Smooth muscle cell (in vitro differentiated cells): ENCODE measurements around the gene RPTN. TPM values are rescaled to one million over a fixed set of nuclear protein-coding genes. Genes with fewer than 3 reads are reported as not detected.

Experiments
- DNase-seq: peaks from one replicate; lab custom pipeline; 2025; ENCODE audit not compliant: unreplicated experiment; lab: John Stamatoyannopoulos, UW
- H2AFZ ChIP-seq: fragments of 200-600 bp; sonication (generic); 2 replicates; pipeline ENCODE4 v1.6.0; 2016; ENCODE audit warnings: antibody characterized with exemption, low read depth, mild to moderate bottlenecking
- H3F3A ChIP-seq: fragments of 200-600 bp; sonication (generic); 2 replicates; pipeline ENCODE4 v1.6.0; 2017; ENCODE audit warnings: antibody characterized with exemption, low read depth
- H3K27ac ChIP-seq: fragments of 200-600 bp; sonication (generic); 2 replicates; pipeline ENCODE4 v1.5.1; 2016; ENCODE audit warnings: low read depth, mild to moderate bottlenecking
- H3K27me3 ChIP-seq: fragments of 200-600 bp; sonication (generic); 2 replicates; pipeline ENCODE4 v1.6.1; 2016; ENCODE audit warnings: low read depth, mild to moderate bottlenecking
- H3K36me3 ChIP-seq: fragments of 200-600 bp; sonication (generic); 2 replicates; pipeline ENCODE4 v1.5.1; 2016; ENCODE audit warnings: low read depth
- H3K4me1 ChIP-seq: fragments of 200-600 bp; sonication (generic); 2 replicates; pipeline ENCODE4 v1.5.1; 2016; ENCODE audit warnings: low read depth
- H3K4me2 ChIP-seq: fragments of 200-600 bp; sonication (generic); 2 replicates; pipeline ENCODE4 v1.6.0; 2016; ENCODE audit warnings: mild to moderate bottlenecking
- H3K4me3 ChIP-seq: fragments of 200-600 bp; sonication (generic); 2 replicates; pipeline ENCODE4 v1.5.1; 2016; ENCODE audit warnings: mild to moderate bottlenecking
- H3K79me2 ChIP-seq: fragments of 200-600 bp; sonication (generic); 2 replicates; pipeline ENCODE4 v1.6.0; 2016; ENCODE audit warnings: low read depth, mild to moderate bottlenecking
- H3K9ac ChIP-seq: fragments of 200-600 bp; sonication (generic); 2 replicates; pipeline ENCODE4 v1.6.0; 2016; ENCODE audit warnings: low read depth
- H3K9me3 ChIP-seq: fragments of 200-600 bp; sonication (generic); replicated peaks from 2 replicates; pipeline ENCODE4 v1.5.1; 2016; ENCODE audit warnings: low read depth
- H4K20me1 ChIP-seq: fragments of 200-600 bp; sonication (generic); 2 replicates; pipeline ENCODE4 v1.6.0; 2016; ENCODE audit warnings: low read depth
- CTCF ChIP-seq: fragments of 200-600 bp; sonication (generic); IDR thresholded peaks from 2 replicates; pipeline ENCODE4 v1.5.1; 2017; ENCODE audit warnings: borderline replicate concordance, mild to moderate bottlenecking, antibody characterized with exemption; ENCODE audit not compliant: insufficient read depth, poor library complexity, severe bottlenecking
- WGBS: methylation state at CpG from one replicate; pipeline ENCODE4 v1.1.7; 2016; ENCODE audit warnings: low lambda C conversion rate; 5-methylcytosine and 5-hydroxymethylcytosine counted together
- polyA plus RNA-seq: library from polyadenylated mRNA; unstranded; fragments of >200 nt; fragmentation: Nextera tagmentation; extraction: Ambion mirVana; gene quantifications from 2 replicates; pipeline ENCODE4 v1.2.1, GENCODE V29; 2016
- total RNA-seq: library from RNA; depleted of rRNA; stranded (reverse); fragments of >200 nt; gene quantifications from 2 replicates; pipeline ENCODE4 v1.2.3, GENCODE V29; 2014

RPTN gene
- total and polyA plus RNA-seq, 2 experiments from 2014 or later, result not detected

GRCh38 chr1:152112101-152112884 lies 46.7 kb downstream of the RPTN start:
- H3K4me2 ChIP-seq, result peak overlapping the region; percentile 87
- peaks cover 99% of the 10 kb centered on the region for H3K27me3 ChIP-seq
- H3K9ac ChIP-seq, result no peak overlapping the region
- peak overlapping the region; percentile 48 for H3K4me3 ChIP-seq
- H3K79me2 ChIP-seq, result no peaks in the 10 kb centered on the region
- H3F3A ChIP-seq, result no peaks in the 10 kb centered on the region
- WGBS, result 28% methylated on average over 44 of the region's 53 CpGs
- no peak overlapping the region for H2AFZ ChIP-seq
- H3K4me1 ChIP-seq, result no peaks in the 10 kb centered on the region
- H3K9me3 ChIP-seq, result no peaks in the 10 kb centered on the region
- no peak for TF ChIP-seq CTCF
- no peaks in the 10 kb centered on the region for H3K36me3 ChIP-seq
- no peaks in the 10 kb centered on the region for H4K20me1 ChIP-seq
- no peak for DNase-seq
- no peak overlapping the region for H3K27ac ChIP-seq

- H3K27me3 ChIP-seq, result peaks cover 99% of the 10 kb centered on the region
- peak overlapping the region; percentile 87 for H3K4me2 ChIP-seq
- no peaks in the 10 kb centered on the region for H3F3A ChIP-seq
- TF ChIP-seq CTCF, result no peak
- no peaks in the 10 kb centered on the region for H4K20me1 ChIP-seq
- no peak overlapping the region for H3K27ac ChIP-seq
- peak overlapping the region; percentile 48 for H3K4me3 ChIP-seq
- peak overlapping the region; percentile 43 for H2AFZ ChIP-seq
- DNase-seq, result no peak
- 9% methylated on average over 36 of the region's 44 CpGs for WGBS
- H3K36me3 ChIP-seq, result no peaks in the 10 kb centered on the region
- H3K4me1 ChIP-seq, result no peaks in the 10 kb centered on the region
- no peaks in the 10 kb centered on the region for H3K9me3 ChIP-seq
- H3K79me2 ChIP-seq, result no peaks in the 10 kb centered on the region
- no peak overlapping the region for H3K9ac ChIP-seq
Measured at GRCh38 chr1:152111515-152111968, 47.5 kb downstream of the RPTN start.

GRCh38 chr1:152110860-152111514 lies 48.0 kb downstream of the RPTN start:
- no peaks in the 10 kb centered on the region for H3K9me3 ChIP-seq
- no peak for DNase-seq
- H3F3A ChIP-seq, result no peaks in the 10 kb centered on the region
- 8% methylated on average over 56 of the region's 60 CpGs for WGBS
- H2AFZ ChIP-seq, result peak overlapping the region; percentile 43
- peaks cover 100% of the 10 kb centered on the region for H3K27me3 ChIP-seq
- no peaks in the 10 kb centered on the region for H3K4me1 ChIP-seq
- H3K79me2 ChIP-seq, result no peaks in the 10 kb centered on the region
- H3K27ac ChIP-seq, result no peak overlapping the region
- H4K20me1 ChIP-seq, result no peaks in the 10 kb centered on the region
- no peak for TF ChIP-seq CTCF
- H3K4me3 ChIP-seq, result peak overlapping the region; percentile 48
- H3K36me3 ChIP-seq, result no peaks in the 10 kb centered on the region
- no peak overlapping the region for H3K9ac ChIP-seq
- H3K4me2 ChIP-seq, result peak overlapping the region; percentile 87
